GM10266 (cell line): ENCODE measurements around the gene CAP1.

Experiments
- DNase-seq: peaks from one replicate; pipeline ENCODE4 v3.0.0; 2012; ENCODE audit errors: extremely low spot score
- TF ChIP-seq, protein P1 (sequence below): IDR thresholded peaks from 2 replicates; pipeline ENCODE4 v1.5.1; 2012; ENCODE audit warnings: mild to moderate bottlenecking, low read depth; ENCODE audit not compliant: control insufficient read depth, insufficient read depth; ENCODE audit errors: missing control alignments

CAP1 gene

DNA sequence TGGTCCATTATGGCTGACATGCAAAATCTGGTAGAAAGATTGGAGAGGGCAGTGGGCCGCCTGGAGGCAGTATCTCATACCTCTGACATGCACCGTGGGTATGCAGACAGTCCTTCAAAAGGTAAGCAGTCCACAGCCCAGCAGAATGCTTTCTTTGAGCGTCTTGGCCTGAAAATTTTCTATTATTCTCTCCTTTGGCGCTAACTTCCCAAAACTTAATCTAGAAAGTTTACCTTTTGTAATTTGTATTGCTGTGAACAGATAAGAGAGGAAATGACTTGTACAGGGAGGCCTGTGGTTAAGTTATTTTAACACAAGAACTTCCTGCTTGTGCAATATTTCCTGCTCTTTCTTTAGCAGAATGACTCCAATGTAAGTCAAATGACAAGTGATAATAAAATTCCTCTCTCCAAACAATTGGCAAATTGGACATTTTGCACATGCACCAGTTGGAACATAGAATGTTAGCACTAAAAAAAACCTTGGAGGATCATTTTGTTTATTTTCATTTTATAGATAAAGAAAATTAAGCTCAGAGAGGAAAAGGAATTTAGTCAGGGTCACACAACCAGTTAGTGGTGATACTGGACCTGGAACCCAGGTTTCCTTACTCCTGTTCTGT, 18.9 kb downstream of the CAP1 start:
- TF ChIP-seq, protein P1, sequence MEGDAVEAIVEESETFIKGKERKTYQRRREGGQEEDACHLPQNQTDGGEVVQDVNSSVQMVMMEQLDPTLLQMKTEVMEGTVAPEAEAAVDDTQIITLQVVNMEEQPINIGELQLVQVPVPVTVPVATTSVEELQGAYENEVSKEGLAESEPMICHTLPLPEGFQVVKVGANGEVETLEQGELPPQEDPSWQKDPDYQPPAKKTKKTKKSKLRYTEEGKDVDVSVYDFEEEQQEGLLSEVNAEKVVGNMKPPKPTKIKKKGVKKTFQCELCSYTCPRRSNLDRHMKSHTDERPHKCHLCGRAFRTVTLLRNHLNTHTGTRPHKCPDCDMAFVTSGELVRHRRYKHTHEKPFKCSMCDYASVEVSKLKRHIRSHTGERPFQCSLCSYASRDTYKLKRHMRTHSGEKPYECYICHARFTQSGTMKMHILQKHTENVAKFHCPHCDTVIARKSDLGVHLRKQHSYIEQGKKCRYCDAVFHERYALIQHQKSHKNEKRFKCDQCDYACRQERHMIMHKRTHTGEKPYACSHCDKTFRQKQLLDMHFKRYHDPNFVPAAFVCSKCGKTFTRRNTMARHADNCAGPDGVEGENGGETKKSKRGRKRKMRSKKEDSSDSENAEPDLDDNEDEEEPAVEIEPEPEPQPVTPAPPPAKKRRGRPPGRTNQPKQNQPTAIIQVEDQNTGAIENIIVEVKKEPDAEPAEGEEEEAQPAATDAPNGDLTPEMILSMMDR, result peak; percentile 24

DNA sequence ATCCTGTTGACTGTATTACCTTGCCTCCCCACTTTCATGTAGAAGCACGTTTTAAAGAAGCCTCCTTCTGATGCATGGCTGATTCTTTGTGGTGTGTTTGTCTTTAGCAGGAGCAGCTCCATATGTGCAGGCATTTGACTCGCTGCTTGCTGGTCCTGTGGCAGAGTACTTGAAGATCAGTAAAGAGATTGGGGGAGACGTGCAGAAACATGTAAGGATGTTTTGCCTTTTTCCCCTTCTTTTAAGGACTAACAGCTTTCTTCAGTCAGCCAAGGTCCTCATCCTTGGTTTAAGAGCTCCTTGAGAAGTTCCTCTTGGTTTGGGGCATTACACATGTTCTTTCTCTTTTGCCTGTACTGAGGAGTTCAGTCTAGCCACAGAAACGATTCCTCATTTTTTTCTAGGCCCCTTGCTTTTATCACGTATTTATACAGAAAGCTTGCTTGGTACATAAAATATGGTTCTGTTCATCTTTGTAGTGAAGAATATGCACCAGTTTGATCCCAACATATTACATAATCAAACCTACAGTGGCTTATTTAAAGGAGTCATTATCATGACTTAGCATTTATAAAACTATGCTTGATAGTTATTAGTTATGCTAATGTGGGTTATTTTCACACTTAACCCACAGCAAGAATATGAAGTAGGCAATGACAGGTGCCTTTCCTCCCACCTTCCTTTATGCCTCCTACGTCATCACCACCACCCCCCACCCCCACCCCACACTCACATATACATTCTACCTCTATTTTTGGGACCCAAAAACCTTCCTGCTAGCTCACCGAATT, 19.6 kb downstream of the CAP1 start:
- DNase-seq, result no peak
- TF ChIP-seq, protein P1, result no peak

More for the DNA sequence above, 18.9 kb downstream of the CAP1 start:
- no peak for DNase-seq

DNA sequence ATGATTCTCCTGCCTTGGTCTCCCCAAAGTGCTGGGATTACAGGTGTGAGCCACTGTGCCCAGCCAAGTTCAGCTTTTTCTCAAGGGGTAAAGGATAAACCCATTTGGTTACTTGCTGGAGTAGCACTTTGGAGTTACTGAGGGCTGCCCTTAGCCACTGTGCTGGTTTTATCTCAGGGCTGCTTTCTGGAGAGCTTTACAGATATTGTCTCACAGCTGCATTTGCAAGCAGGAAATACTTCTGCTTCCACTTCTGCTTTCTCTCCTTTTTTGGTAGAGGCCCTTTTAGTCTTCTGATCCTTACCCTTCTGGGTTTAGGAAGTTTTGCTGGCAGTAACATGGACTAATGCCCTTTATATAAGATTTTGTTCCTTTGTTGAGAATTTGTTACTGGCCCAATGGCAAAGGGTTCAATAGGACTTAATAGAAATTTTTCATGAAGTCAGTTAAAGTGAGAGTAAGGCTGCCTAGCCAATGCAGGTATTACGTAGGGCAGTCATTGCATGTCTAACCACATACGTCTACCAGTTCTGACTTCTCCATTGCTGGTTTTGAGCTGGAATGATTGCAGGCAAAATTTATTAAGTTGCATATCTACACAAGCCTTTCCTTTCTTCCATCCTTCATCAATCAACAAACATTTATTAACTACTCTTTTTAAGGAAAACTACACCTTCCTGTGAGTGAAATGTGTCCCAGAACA, 24.4 kb downstream of the CAP1 start:
- DNase-seq, result peak; percentile 53
- TF ChIP-seq, protein P1, result no peak

DNA sequence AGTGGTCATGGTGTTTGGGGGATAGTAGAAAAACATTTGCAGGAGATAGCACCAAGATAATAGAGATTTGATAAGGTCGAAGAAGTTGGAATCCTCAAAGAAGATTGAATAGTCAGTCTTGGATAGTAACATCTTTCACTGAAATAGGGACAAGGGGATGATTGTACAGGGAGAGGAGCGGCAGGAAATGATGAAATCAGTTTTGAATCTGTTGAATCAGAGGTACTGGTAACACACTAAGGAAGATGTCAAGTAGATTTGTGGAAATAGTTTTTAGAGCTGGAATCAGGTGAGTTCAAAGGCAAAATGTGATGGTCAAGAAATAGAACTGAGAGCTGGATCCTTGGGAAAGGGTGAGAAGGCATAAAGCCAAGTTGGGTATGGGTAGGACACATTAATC, 26.5 kb downstream of the CAP1 start:
- TF ChIP-seq, protein P1, result no peak
- DNase-seq, result no peak

DNA sequence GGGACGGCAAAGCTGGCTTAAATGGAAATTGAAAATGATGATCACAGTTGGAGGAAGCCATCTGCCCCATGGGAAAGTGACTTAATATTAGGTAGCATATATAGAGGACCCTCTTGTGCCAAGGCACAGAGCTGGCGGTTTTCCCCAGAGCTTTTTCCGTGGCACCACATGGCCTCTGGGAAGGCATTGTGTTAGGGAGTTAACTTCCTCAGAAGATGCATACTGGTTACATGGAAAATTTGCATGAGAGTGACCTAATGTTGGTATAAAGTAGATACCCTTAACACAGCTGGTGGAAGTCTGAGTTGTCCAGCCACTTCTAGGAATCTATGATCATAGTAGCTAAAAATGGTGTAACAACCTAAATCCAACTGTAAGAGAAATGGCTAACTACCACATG, 27.3 kb downstream of the CAP1 start:
- no peak for DNase-seq
- TF ChIP-seq, protein P1, result no peak

DNA sequence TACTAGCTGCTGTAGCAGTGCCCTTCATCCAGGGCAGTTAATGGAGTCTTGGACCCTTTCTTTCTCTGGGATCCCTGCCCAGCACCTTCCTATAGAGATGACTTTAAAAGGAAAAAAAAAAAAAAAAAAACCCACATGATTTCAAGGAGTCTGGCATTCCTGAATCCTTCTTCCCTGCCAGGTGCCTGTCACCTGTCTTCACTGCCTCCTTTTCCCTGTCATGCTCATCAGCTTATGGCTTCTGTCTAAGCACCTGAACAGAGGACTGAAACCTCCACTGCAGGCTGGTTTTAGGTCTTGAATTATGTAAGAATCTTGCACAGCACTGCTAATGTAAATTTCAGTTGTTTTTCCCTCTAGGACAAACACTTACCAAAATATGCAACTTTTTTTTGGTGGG, 31.6 kb downstream of the CAP1 start:
- DNase-seq, result no peak
- TF ChIP-seq, protein P1, result no peak

DNA sequence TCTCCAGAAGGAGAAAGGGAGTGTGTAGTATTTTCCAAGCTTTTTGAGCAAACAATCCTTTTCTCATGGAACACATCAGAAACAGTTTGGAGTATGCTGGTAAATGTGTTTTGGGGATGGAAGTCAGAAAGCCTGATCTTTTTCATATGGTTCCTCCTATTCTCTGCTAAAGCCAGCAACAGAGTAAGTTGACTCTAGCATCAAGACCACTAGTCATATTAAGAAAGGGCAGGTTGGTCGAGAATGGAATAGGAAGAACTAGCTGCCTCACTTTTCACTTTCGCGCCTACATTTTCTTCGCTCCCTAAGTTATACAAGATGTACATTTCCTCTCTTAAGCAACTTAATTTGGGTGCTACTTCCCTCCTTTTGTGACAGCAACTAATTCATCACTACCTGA, 32.5 kb downstream of the CAP1 start:
- DNase-seq, result no peak
- TF ChIP-seq, protein P1, result no peak
